Brain microvascular endothelial cell (primary cell): ENCODE results near the gene DDX39A.

Experiments used
- DNase-seq: peaks from one replicate; pipeline ENCODE4 v3.0.0-alpha.2; 2020
- H3K27ac ChIP-seq: fragments of 250-450 bp; sonication (Bioruptor Pico); 2 replicates; pipeline ENCODE4 v1.5.1; 2020; ENCODE audit warnings: mild to moderate bottlenecking, moderate library complexity
- H3K27me3 ChIP-seq: fragments of 250-450 bp; sonication (Bioruptor Pico); replicated peaks from 2 replicates; pipeline ENCODE4 v1.5.1; 2020; ENCODE audit warnings: mild to moderate bottlenecking
- H3K36me3 ChIP-seq: fragments of 250-450 bp; sonication (Bioruptor Pico); replicated peaks from 2 replicates; pipeline ENCODE4 v1.5.1; 2020; ENCODE audit warnings: mild to moderate bottlenecking
- H3K4me3 ChIP-seq: 2 replicates; pipeline ENCODE4 v1.5.1; 2011; ENCODE audit warnings: low read depth, mild to moderate bottlenecking, control low read depth, low read length, moderate library complexity
- in situ Hi-C: cut with HindIII; loops from 2 replicates; pipeline ENCODE4 v1.10.0; 2017; ENCODE audit warnings: low sequenced_read_pairs, low pct_ligation_motif_present
- TF ChIP-seq, protein P1 (sequence below): IDR thresholded peaks from 2 replicates; pipeline ENCODE4 v1.5.1; 2011; ENCODE audit warnings: low read depth, mild to moderate bottlenecking, moderate library complexity, low read length, control low read depth, inconsistent platforms; ENCODE audit errors: missing control alignments

DDX39A gene

GRCh38 chr19:14371301-14371821, 47.8 kb downstream of the DDX39A start:
- TF ChIP-seq, protein P1, sequence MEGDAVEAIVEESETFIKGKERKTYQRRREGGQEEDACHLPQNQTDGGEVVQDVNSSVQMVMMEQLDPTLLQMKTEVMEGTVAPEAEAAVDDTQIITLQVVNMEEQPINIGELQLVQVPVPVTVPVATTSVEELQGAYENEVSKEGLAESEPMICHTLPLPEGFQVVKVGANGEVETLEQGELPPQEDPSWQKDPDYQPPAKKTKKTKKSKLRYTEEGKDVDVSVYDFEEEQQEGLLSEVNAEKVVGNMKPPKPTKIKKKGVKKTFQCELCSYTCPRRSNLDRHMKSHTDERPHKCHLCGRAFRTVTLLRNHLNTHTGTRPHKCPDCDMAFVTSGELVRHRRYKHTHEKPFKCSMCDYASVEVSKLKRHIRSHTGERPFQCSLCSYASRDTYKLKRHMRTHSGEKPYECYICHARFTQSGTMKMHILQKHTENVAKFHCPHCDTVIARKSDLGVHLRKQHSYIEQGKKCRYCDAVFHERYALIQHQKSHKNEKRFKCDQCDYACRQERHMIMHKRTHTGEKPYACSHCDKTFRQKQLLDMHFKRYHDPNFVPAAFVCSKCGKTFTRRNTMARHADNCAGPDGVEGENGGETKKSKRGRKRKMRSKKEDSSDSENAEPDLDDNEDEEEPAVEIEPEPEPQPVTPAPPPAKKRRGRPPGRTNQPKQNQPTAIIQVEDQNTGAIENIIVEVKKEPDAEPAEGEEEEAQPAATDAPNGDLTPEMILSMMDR: no peak
- no peak overlapping the region for H3K27ac ChIP-seq
- no peaks in the 10 kb centered on the region for H3K36me3 ChIP-seq
- in situ Hi-C loops: no loop called here
- no peak overlapping the region for H3K4me3 ChIP-seq
- H3K27me3 ChIP-seq: no peaks in the 10 kb centered on the region
- no peak for DNase-seq

GRCh38 chr19:14370940-14371280, 48.2 kb downstream of the DDX39A start:
- in situ Hi-C loops: no loop called here
- Histone ChIP-seq H3K36me3 (no peaks in the 10 kb centered on the region), H3K4me3 (no peak overlapping the region), H3K27ac (no peak overlapping the region), H3K27me3 (no peaks in the 10 kb centered on the region)
- DNase-seq: no peak
- TF ChIP-seq, protein P1: no peak

- in situ Hi-C loops: no loop called here
- Histone ChIP-seq H3K27ac (no peak overlapping the region), H3K36me3 (no peaks in the 10 kb centered on the region), H3K27me3 (no peaks in the 10 kb centered on the region), H3K4me3 (no peak overlapping the region)
- DNase-seq: no peak
- TF ChIP-seq, protein P1: no peak
Observed at GRCh38 chr19:14370169-14370939, 48.8 kb downstream of the DDX39A start.

- no peaks in the 10 kb centered on the region for H3K36me3 ChIP-seq
- no peak overlapping the region for H3K4me3 ChIP-seq
- TF ChIP-seq, protein P1: no peak
- in situ Hi-C loops: no loop called here
- H3K27ac ChIP-seq: no peak overlapping the region
- DNase-seq: peak; percentile 32
- no peaks in the 10 kb centered on the region for H3K27me3 ChIP-seq
Observed at GRCh38 chr19:14369399-14370168, 49.6 kb downstream of the DDX39A start.

- Histone ChIP-seq H3K27ac (no peak overlapping the region), H3K4me3 (no peak overlapping the region), H3K27me3 (no peaks in the 10 kb centered on the region), H3K36me3 (no peaks in the 10 kb centered on the region)
- DNase-seq: no peak
- TF ChIP-seq, protein P1: no peak
- in situ Hi-C loops: no loop called here
Observed at GRCh38 chr19:14368011-14368513, 51.1 kb downstream of the DDX39A start.
